Astrocyte (in vitro differentiated cells and primary cell): ENCODE results near the gene PRR35.

Experiments
- EZH2 ChIP-seq: IDR thresholded peaks from 2 replicates; pipeline ENCODE4 v1.6.1; 2012; ENCODE audit warnings: mild to moderate bottlenecking, low read length, inconsistent platforms; ENCODE audit not compliant: insufficient read depth
- TF ChIP-seq, protein P1 (sequence below): IDR thresholded peaks from 2 replicates; pipeline ENCODE4 v1.5.1; 2011; ENCODE audit warnings: low read depth, mild to moderate bottlenecking, inconsistent platforms, low read length, moderate library complexity; ENCODE audit not compliant: insufficient read depth

DNA sequence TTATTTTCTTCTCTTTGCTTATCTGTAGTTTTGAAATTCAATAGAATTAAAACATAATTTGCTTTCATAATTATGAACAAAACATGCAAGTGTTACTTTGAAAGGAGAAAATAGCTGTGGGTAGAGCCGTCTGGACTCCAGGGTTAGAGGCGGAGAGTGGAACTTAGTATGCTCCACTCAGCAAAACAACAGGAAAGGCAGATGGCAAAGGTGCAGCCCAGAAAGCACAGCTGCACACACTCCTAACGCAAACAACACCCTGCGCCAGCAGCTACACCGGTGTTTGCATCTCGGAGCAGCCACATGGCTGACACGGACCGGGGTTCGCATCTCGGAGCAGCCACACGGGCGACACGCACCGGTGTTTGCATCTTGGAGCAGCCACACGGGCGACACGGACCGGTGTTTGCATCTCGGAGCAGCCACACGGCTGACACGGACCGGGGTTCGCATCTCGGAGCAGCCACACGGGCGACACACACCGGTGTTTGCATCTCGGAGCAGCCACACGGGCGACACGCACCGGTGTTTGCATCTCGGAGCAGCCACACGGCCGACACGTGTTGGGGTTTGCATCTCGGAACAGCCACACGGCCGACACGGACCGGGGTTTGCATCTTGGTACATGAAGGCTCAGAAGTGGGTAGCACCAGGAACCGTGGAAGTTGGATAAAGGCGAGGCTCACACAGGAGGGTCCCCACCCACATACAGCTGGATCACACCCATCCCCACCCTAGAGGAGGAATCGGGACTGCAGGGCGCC is 44.8 kb upstream of the PRR35 start:
- TF ChIP-seq, protein P1, sequence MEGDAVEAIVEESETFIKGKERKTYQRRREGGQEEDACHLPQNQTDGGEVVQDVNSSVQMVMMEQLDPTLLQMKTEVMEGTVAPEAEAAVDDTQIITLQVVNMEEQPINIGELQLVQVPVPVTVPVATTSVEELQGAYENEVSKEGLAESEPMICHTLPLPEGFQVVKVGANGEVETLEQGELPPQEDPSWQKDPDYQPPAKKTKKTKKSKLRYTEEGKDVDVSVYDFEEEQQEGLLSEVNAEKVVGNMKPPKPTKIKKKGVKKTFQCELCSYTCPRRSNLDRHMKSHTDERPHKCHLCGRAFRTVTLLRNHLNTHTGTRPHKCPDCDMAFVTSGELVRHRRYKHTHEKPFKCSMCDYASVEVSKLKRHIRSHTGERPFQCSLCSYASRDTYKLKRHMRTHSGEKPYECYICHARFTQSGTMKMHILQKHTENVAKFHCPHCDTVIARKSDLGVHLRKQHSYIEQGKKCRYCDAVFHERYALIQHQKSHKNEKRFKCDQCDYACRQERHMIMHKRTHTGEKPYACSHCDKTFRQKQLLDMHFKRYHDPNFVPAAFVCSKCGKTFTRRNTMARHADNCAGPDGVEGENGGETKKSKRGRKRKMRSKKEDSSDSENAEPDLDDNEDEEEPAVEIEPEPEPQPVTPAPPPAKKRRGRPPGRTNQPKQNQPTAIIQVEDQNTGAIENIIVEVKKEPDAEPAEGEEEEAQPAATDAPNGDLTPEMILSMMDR, result no peak
- no peak for TF ChIP-seq EZH2
